ENCODE results near the gene OR1I1.
"Not testable (repeated sequence)": the region's sequence is repeated elsewhere in the genome, so short reads cannot be mapped to it uniquely, and the experiment has no call there.

Gene OR1I1

GRCh38 chr19:15081911-15082310, at the start of gene OR1I1:
Gene OR1I1, plus strand, starts transcription at chr19:15082211. Its CDS starts 4,855 bp downstream, at chr19:15087066.
- DNase-seq, result no peak

GRCh38 chr19:15035795-15036311, 46.2 kb upstream of the OR1I1 start:
- DNase-seq, result no peak

GRCh38 chr19:15037586-15037985, 44.4 kb upstream of the OR1I1 start:
- no peak for DNase-seq

DNA sequence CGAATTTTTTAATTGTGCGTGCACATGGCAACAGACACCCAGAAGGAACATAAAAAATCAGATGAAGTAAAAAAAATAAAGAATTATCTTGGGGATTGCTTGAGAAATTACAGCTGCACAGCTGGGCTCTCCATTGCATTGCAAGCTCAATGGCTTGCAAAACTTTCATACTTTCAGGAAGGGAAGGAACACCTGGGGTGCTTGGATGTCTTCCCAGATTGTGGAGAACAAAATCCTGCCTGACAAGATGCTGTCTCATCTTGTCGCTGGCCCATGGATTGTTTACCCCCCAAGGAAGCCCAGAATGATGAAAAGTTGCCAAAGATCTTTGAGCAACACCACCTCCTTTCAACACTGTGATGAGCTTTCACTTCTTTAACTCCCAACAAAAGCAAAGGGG, 43.7 kb upstream of the OR1I1 start:
- no peak for DNase-seq

DNA sequence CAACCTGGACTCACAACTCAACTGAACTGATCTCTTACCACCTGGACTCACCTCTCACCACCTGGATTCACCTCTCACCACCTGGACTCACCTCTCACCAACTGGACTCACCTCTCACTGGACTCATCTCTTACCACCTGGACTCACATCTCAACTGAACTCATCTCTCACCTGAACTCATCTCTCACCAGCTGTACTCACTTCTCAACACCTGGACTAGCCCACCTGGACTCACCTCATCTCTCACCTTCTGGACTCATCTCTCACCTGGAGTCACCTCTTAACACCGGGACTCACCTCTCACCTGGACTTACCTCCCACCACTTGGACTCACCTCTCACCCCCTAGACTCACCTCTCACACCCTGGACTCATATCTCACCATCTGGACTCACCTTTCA, 40.0 kb upstream of the OR1I1 start:
- no peak for DNase-seq

GRCh38 chr19:15042826-15043225, 39.2 kb upstream of the OR1I1 start:
- DNase-seq, result no peak

DNA sequence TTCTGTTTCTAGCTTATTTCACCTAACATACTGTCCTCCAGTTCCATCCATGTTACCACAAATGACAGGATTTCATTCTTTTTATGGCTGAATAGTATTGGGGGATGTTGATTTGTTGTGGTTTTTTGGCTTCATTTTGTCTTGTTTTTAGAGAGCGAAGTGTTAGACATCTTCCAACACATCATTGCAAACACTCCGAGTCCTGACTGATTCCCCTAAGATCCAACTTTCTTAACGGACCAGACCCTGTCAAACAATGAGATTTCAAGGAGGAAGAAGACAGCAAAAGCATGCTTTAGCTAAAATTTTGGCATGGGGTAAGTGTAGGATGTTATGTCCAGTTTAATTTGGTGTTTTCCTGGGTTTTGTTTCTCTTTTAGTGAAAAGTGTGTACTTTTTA, 36.5 kb upstream of the OR1I1 start:
- DNase-seq, result no peak

DNA sequence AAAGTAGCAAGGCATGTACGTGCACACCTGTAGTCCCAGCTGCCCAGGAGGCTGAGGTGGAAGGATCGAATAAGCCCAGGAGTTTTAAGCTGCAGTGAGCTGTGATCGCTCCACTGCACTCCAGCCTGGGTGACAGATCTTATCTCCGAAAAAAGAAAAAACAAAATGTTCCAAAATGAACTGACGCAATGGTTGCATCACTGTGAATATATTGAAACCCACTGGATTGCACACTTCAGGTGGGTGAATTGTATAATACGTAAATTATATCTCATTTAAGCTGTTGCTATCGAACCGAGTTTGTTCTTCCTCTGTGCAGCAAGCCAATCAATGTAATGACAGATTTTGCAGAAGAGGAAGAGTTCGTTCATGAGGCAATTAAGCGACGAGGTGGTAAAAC, 34.3 kb upstream of the OR1I1 start:
- DNase-seq, result no peak

DNA sequence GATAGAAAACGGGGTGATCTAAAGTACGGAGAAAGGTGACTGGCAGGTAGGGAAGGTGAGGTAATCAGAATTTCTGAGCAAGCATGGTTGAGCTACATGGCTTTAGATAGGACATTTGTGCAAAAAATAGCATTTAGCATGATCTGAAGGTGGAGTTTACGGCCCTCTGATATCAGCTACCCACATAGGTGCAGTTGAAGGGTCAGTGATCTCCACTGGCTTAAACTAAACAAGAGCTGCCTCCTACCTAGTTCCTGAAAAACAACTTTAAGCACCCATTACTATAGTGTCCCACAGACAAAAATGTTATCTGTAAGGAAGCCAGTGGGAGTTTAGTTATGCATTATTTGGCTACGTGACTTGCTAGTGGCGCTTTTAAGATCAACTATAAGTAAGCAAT, 33.9 kb upstream of the OR1I1 start:
- no peak for DNase-seq

GRCh38 chr19:15048885-15049541, 33.0 kb upstream of the OR1I1 start, which contains the start of gene CASP14:
Gene CASP14, plus strand, starts transcription at chr19:15049480. Its CDS starts 2,772 bp downstream, at chr19:15052252.
- DNase-seq, result no peak

DNA sequence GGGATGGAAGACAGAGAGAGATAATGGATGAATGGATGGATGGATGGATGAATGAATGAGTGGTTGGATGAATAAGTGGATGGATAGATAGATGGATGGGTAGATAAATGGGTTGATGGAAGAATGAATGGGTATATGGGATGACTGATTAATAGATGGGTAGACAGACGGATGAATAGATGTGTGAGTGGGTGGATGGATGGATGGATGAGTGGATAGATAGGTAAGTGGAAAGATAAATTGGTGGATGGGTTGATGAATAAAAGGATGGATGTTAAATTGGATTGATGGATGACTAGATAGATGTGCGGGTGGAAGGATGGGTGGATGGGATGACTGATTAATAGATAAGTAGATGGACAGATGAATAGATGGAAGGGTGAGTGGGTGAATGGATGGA, 31.4 kb upstream of the OR1I1 start:
- DNase-seq, result no peak

- no peak for DNase-seq
Observed at GRCh38 chr19:15062036-15062435, 20.0 kb upstream of the OR1I1 start.

DNA sequence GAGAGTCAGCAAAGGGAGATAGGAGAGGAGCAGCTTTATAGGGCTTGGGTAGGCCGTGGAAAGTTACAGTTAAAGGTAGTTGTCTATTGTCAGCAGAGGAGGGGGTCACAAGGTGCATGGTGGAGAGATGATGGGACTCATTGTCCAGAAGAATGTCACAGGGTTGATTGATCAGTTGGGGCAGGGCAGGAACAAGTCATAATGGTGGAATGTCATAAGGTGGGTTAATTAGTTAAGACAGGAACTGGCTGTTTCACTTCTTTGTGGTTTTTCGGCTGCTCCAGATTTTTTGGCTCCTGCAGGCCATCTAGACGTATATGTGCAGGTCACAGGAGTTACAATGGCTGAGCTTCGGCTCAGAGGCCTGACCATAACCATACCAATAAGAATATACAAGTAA, 11.6 kb upstream of the OR1I1 start:
- not testable (repeated sequence) for DNase-seq

GRCh38 chr19:15072930-15073647, 8.9 kb upstream of the OR1I1 start:
- no peak for DNase-seq

DNA sequence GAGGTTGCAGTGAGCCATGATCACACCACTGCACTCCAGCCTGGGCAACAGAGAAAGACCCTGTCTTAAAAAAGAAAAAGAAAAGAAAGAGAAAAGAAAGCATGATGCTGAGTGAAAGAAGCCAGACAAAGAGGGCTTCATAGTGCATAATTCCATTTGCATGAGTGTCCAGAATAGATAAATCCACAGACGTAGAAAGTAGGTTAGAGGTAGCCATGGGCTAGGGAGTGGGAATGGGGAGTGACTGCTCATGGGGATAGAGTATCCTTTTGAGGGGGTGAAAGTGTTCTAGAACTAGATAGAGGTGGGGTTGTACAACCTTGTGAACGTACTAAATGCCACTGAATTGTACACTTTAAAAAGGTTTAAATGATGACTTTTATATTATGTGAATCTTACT, 7.6 kb upstream of the OR1I1 start:
- no peak for DNase-seq

- no peak for DNase-seq
Observed at GRCh38 chr19:15075806-15076205, 6.2 kb upstream of the OR1I1 start.

DNA sequence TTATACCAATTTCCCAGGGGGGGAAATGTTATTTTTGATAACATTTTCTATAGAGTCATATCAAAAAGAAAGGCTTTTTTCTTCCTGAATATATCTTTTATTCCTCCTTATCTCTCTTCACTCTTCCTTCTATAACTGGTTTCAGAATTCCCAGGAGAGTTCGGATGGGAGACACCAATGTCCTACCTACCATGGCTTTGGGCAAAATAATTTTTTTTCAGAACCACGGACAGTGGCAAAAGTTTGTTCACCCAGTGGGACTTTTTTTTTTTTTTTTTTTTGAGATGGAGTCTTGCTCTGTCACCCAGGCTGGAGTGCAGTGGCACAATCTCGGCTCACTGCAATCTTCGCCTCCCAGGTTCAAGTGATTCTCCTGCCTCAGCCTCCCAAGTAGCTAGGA, 2.0 kb upstream of the OR1I1 start:
- not testable (repeated sequence) for DNase-seq

GRCh38 chr19:15087182-15087581, 5.2 kb downstream of the OR1I1 start:
- no peak for DNase-seq

GRCh38 chr19:15091918-15092753, 10.1 kb downstream of the OR1I1 start:
- peak in 4 of 56 donors; percentile 5 to 15 (median 11) for DNase-seq

- DNase-seq, result no peak
Observed at GRCh38 chr19:15093001-15093400, 11.0 kb downstream of the OR1I1 start.

GRCh38 chr19:15096223-15096622, 14.2 kb downstream of the OR1I1 start:
- DNase-seq, result no peak

DNA sequence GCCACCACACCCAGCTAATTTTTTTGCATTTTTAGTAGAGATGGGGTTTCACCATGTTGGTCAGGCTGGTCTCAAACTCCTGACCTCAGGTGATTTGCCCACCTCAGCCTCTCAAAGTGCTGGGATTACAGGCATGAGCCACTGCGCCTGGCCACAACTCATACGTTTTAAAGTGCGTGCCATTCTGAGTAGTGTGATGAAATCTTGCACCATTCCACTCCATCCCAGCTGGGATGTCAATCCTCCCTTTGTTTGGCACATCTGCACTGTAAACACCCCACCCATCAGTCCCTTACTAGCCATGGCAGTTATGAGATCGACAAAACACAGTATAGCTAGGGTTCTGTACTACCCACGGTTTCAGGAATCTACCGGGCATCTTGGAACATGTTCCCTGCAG, 16.0 kb downstream of the OR1I1 start:
- not testable (repeated sequence) for DNase-seq
